ENCODE measurements around the gene TBCD.

DNA sequence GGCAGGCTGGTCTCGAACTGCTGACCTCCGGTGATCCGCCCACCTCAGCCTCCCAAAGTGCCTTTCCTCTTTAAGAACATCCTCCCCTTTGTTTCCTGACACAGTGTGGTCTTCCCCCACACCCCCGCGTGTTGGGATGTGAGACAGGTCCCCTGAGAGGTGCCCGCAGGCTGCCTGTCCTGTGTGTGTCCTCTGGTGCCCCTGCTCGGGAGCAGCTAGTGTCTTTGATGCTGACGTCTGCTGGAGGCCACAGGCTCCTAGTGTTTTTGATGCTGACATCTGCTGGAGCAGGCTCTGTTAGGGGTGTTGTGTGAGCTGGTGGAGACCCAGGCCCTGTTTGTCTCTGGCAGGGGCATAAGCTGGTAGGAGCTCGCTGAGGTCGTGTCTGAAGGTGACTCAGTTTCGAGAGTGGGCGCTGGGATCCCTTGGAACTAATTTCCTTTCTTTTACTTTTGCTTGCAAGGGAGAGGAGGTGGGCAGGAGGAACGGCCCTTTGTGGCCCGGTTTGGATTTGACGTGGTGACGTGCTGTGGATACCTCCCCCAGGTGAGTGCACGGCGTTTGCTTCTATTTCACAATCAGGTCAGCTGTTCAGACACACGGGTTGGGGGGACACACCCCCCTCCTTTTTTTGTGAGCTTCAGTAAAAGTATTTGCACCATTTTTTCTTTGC lies 29.4 kb upstream of the TBCD start:
- TF ChIP-seq, protein P1, sequence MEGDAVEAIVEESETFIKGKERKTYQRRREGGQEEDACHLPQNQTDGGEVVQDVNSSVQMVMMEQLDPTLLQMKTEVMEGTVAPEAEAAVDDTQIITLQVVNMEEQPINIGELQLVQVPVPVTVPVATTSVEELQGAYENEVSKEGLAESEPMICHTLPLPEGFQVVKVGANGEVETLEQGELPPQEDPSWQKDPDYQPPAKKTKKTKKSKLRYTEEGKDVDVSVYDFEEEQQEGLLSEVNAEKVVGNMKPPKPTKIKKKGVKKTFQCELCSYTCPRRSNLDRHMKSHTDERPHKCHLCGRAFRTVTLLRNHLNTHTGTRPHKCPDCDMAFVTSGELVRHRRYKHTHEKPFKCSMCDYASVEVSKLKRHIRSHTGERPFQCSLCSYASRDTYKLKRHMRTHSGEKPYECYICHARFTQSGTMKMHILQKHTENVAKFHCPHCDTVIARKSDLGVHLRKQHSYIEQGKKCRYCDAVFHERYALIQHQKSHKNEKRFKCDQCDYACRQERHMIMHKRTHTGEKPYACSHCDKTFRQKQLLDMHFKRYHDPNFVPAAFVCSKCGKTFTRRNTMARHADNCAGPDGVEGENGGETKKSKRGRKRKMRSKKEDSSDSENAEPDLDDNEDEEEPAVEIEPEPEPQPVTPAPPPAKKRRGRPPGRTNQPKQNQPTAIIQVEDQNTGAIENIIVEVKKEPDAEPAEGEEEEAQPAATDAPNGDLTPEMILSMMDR (IDR thresholded peaks at IDR 0.05; ENCODE audit: insufficient read depth, low read length, poor library complexity, severe bottlenecking): no peak
- no peak for TF ChIP-seq EZH2phosphoT487 (conservative IDR thresholded peaks at IDR 0.05; ENCODE audit: low read length)
